Gastrocnemius medialis (tissue), 4 donors: ENCODE data around the gene INKA1.
A peak's percentile ranks its signal among the peaks of the same experiment; 100 is the strongest.

Experiments used
- POLR2A ChIP-seq, 2 donors: fragments of 450-650 bp; IDR thresholded peaks; one replicate each; pipeline ENCODE4 v1.6.1; 2017; ENCODE audit warnings: antibody characterized with exemption in 2 of 2, mild to moderate bottlenecking in 2 of 2, moderate library complexity in 2 of 2
- TF ChIP-seq, protein P1 (sequence below), 5 experiments: fragments of 450-650 bp in 3 of 5; fragments of 200-600 bp in 2 of 5; sonication (generic) in 2 of 5; IDR thresholded peaks in 4 of 5; conservative IDR thresholded peaks in 1 of 5; 1 replicate in 4 of 5; 2 replicates in 1 of 5; pipeline ENCODE4 v1.5.1; 2016 to 2019; ENCODE audit warnings: antibody characterized with exemption in 5 of 5, mild to moderate bottlenecking in 3 of 5, moderate library complexity in 3 of 5

DNA sequence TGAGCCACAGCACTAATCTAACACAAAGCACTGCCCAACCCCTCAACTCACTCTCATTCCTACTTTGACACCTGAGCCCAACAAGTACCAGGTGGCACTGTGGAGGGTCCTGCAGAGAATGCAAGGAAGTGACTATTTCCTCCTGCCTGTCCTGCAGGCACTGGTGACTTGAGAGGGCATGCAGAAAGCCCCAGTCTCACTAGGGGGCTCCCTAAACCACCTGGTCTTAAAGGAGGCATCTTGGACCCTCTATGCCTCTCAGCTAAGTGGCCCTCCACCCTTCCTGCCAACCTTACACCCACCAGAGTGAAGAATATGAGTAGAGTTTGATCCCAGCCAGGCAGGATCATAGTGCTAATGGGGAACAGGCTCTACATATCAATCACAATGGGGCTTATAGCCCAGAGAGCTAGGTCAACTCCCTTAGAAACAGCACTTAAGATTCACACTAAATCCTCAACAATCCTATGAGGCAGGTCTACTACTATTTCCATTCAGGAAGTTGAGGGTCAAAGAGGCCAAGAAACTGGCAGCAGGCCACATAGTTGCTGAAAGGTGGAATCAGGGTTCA is 38.1 kb downstream of the INKA1 start:
- no peak for TF ChIP-seq POLR2A (IDR thresholded peaks at IDR 0.05)
- TF ChIP-seq, protein P1, sequence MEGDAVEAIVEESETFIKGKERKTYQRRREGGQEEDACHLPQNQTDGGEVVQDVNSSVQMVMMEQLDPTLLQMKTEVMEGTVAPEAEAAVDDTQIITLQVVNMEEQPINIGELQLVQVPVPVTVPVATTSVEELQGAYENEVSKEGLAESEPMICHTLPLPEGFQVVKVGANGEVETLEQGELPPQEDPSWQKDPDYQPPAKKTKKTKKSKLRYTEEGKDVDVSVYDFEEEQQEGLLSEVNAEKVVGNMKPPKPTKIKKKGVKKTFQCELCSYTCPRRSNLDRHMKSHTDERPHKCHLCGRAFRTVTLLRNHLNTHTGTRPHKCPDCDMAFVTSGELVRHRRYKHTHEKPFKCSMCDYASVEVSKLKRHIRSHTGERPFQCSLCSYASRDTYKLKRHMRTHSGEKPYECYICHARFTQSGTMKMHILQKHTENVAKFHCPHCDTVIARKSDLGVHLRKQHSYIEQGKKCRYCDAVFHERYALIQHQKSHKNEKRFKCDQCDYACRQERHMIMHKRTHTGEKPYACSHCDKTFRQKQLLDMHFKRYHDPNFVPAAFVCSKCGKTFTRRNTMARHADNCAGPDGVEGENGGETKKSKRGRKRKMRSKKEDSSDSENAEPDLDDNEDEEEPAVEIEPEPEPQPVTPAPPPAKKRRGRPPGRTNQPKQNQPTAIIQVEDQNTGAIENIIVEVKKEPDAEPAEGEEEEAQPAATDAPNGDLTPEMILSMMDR (IDR thresholded peaks at IDR 0.05 in 4 of 5, conservative IDR thresholded peaks at IDR 0.05 in 1 of 5): peak in 1 of 5 experiments; percentile 27
